AG04450 (cell line): ENCODE results near the gene ABCF2. TPM values are rescaled to one million over a fixed set of nuclear protein-coding genes. Genes with fewer than 3 reads are reported as not detected.

Experiments used
- CTCF ChIA-PET: fragments of 300-600, 350-600 bp; formaldehyde crosslinking; extraction: SDS; loops from one replicate; lab custom pipeline; 2022; ENCODE audit warnings: antibody characterized with exemption, inconsistent platforms; lab: Charles Lee
- POLR2A ChIA-PET: fragments of 350-600 bp; formaldehyde crosslinking; extraction: SDS; loops from one replicate; lab custom pipeline; 2021; ENCODE audit warnings: antibody characterized with exemption, inconsistent platforms; lab: Yijun Ruan, JAX
- DNase-seq: peaks from one replicate; pipeline ENCODE4 v3.0.0-alpha.2; 2011; ENCODE audit warnings: low read depth, low spot score
- H3K27ac ChIP-seq: one replicate; pipeline ENCODE4 v1.5.1; 2012; ENCODE audit warnings: low read depth, low read length, control low read depth
- H3K27me3 ChIP-seq: one replicate; pipeline ENCODE4 v1.6.0; 2012; ENCODE audit warnings: low read length; ENCODE audit not compliant: control insufficient read depth, insufficient read depth
- H3K4me3 ChIP-seq: 2 replicates; pipeline ENCODE4 v1.5.1; 2011; ENCODE audit warnings: mild to moderate bottlenecking, low read depth, low read length, control low read depth
- H3K9me3 ChIP-seq: 2 replicates; pipeline ENCODE4 v1.5.1; 2012; ENCODE audit warnings: low read length; ENCODE audit not compliant: control insufficient read depth, insufficient read depth
- CTCF ChIP-seq: IDR thresholded peaks from 2 replicates; pipeline ENCODE4 v1.5.1; 2011; ENCODE audit warnings: low read depth, low read length, control low read depth, inconsistent platforms
- polyA plus RNA-seq: library from polyadenylated mRNA; depleted of rRNA; stranded (reverse); fragments of >200 nt; gene quantifications from 2 replicates; pipeline ENCODE4 v1.2.3, GENCODE V29; 2011

Gene ABCF2
- polyA plus RNA-seq, 1 experiment: 31.0 TPM

GRCh38 chr7:151194188-151194587 is 32.8 kb downstream of the ABCF2 start:
- CTCF ChIA-PET: interaction anchor here (1.1 kb wide), 1 partner anchor 22 kb away, joined by 3 read pairs; no protein-coding TSS in a partner anchor
- no peak for DNase-seq

GRCh38 chr7:151193203-151193978 is 33.6 kb downstream of the ABCF2 start:
- Histone ChIP-seq H3K27ac (no peak overlapping the region), H3K9me3 (no peaks in the 10 kb centered on the region), H3K4me3 (no peak overlapping the region), H3K27me3 (peaks cover 65% of the 10 kb centered on the region)
- TF ChIP-seq CTCF: no peak
- ChIA-PET POLR2A (interaction anchor here (0.5 kb wide), 1 partner anchor 521 kb away, joined by 4 read pairs; no protein-coding TSS in a partner anchor), CTCF (no interaction called here)
- no peak for DNase-seq

More at GRCh38 chr7:151194188-151194587, 32.8 kb downstream of the ABCF2 start:
- no peak for TF ChIP-seq CTCF
- no peaks in the 10 kb centered on the region for H3K9me3 ChIP-seq
- POLR2A ChIA-PET: no interaction called here
- H3K27ac ChIP-seq: no peak overlapping the region
- no peak overlapping the region for H3K4me3 ChIP-seq
- H3K27me3 ChIP-seq: peaks cover 64% of the 10 kb centered on the region

GRCh38 chr7:151192002-151192539 is 34.9 kb downstream of the ABCF2 start:
- H3K27me3 ChIP-seq: peaks cover 66% of the 10 kb centered on the region
- no peak for TF ChIP-seq CTCF
- ChIA-PET POLR2A (no interaction called here), CTCF (no interaction called here)
- no peaks in the 10 kb centered on the region; the same call in 1 of the 2 replicates for H3K9me3 ChIP-seq
- no peak for DNase-seq
- no peak overlapping the region for H3K4me3 ChIP-seq
- H3K27ac ChIP-seq: no peak overlapping the region

- TF ChIP-seq CTCF: no peak
- Histone ChIP-seq H3K27ac (no peak overlapping the region), H3K4me3 (no peak overlapping the region), H3K27me3 (peaks cover 66% of the 10 kb centered on the region), H3K9me3 (no peaks in the 10 kb centered on the region; the same call in 1 of the 2 replicates)
- no peak for DNase-seq
- ChIA-PET POLR2A (no interaction called here), CTCF (no interaction called here)
Measured at GRCh38 chr7:151191544-151191943, 35.5 kb downstream of the ABCF2 start.

GRCh38 chr7:151189038-151189437 is 38.0 kb downstream of the ABCF2 start:
- peaks cover 57% of the 10 kb centered on the region for H3K27me3 ChIP-seq
- DNase-seq: no peak
- no peak for TF ChIP-seq CTCF
- no peak overlapping the region for H3K27ac ChIP-seq
- ChIA-PET POLR2A (no interaction called here), CTCF (no interaction called here)
- no peak overlapping the region for H3K4me3 ChIP-seq
- H3K9me3 ChIP-seq: no peaks in the 10 kb centered on the region; the same call in 1 of the 2 replicates
